Bronchial epithelial cell (primary cell): ENCODE results near the gene TMUB1. TPM values are rescaled to one million over a fixed set of nuclear protein-coding genes. Genes with fewer than 3 reads are reported as not detected.

Experiments used
- DNase-seq: peaks from one replicate; pipeline ENCODE4 v3.0.0-alpha.2; 2010; ENCODE audit warnings: low read depth
- FAIRE-seq: peaks from 2 replicates; lab custom pipeline; 2011; peaks lifted over from hg19 to GRCh38; lab: Jason Lieb, UNC
- H3K27me3 ChIP-seq: 2 replicates; pipeline ENCODE4 v1.5.1; 2011; ENCODE audit warnings: low read length; ENCODE audit not compliant: control insufficient read depth, insufficient read depth
- H3K36me3 ChIP-seq: 2 replicates; pipeline ENCODE4 v1.5.1; 2011; ENCODE audit warnings: low read length; ENCODE audit not compliant: control insufficient read depth, insufficient read depth
- H3K4me3 ChIP-seq: 2 replicates; pipeline ENCODE4 v1.5.1; 2011; ENCODE audit warnings: mild to moderate bottlenecking, low read depth, low read length, control low read depth
- CTCF ChIP-seq: IDR thresholded peaks from 2 replicates; pipeline ENCODE4 v1.5.1; 2011; ENCODE audit warnings: mild to moderate bottlenecking, moderate library complexity, low read length, control low read depth, inconsistent platforms; ENCODE audit not compliant: insufficient read depth, severe bottlenecking
- total RNA-seq: library from RNA; depleted of rRNA; stranded (reverse); fragments of >200 nt; gene quantifications from 2 replicates; pipeline ENCODE4 v1.2.1, GENCODE V29; 2014

The TMUB1 gene
- total RNA-seq, 1 donor from 2014 or later = 9.0 TPM

- Histone ChIP-seq H3K36me3 (peaks cover 2% of the 10 kb centered on the region), H3K27me3 (no peaks in the 10 kb centered on the region)
These were observed 6.8 kb upstream of the TMUB1 start for GRCh38 chr7:151089893-151090730.

GRCh38 chr7:151088856-151089699, 5.8 kb upstream of the TMUB1 start:
- H3K4me3 ChIP-seq = peak overlapping the region; percentile 2
- FAIRE-seq = no peak

More at GRCh38 chr7:151089893-151090730, 6.8 kb upstream of the TMUB1 start:
- FAIRE-seq = no peak
- no peak for TF ChIP-seq CTCF
- no peak for DNase-seq
- H3K4me3 ChIP-seq = no peak overlapping the region

GRCh38 chr7:151088019-151088855, 4.9 kb upstream of the TMUB1 start:
- no peak for TF ChIP-seq CTCF
- Histone ChIP-seq H3K4me3 (peak overlapping the region; percentile 74), H3K36me3 (peaks cover 1% of the 10 kb centered on the region), H3K27me3 (no peaks in the 10 kb centered on the region)
- FAIRE-seq (no peak), DNase-seq (no peak)

More at GRCh38 chr7:151088856-151089699, 5.8 kb upstream of the TMUB1 start:
- no peaks in the 10 kb centered on the region for H3K27me3 ChIP-seq
- DNase-seq = peak; percentile 44
- no peak for TF ChIP-seq CTCF
- H3K36me3 ChIP-seq = peaks cover 2% of the 10 kb centered on the region

GRCh38 chr7:151087245-151088018, 4.1 kb upstream of the TMUB1 start:
- FAIRE-seq = no peak
- DNase-seq = no peak
- Histone ChIP-seq H3K36me3 (peaks cover 1% of the 10 kb centered on the region), H3K27me3 (no peaks in the 10 kb centered on the region), H3K4me3 (peak overlapping the region; percentile 74)
- peak; percentile 57 for TF ChIP-seq CTCF

GRCh38 chr7:151086802-151087244, 3.5 kb upstream of the TMUB1 start:
- DNase-seq = no peak
- no peak for FAIRE-seq
- Histone ChIP-seq H3K36me3 (no peaks in the 10 kb centered on the region), H3K4me3 (peak overlapping the region; percentile 74), H3K27me3 (no peaks in the 10 kb centered on the region)
- TF ChIP-seq CTCF = no peak
